Breast epithelium (tissue), 3 donors: ENCODE data around the gene TPST2.

Experiments used
- POLR2A ChIP-seq: fragments of 450-650 bp; IDR thresholded peaks from one replicate; pipeline ENCODE4 v1.6.1; 2016; ENCODE audit warnings: antibody characterized with exemption, mild to moderate bottlenecking, moderate library complexity
- POLR2AphosphoS5 ChIP-seq, 3 donors: sonication (generic); formaldehyde crosslinking; IDR thresholded peaks; one replicate each; pipeline ENCODE4 v1.6.1; 2017; ENCODE audit warnings: antibody characterized with exemption in 3 of 3
- TF ChIP-seq, protein P1 (sequence below), 3 donors: fragments of 450-650 bp; IDR thresholded peaks; one replicate each; pipeline ENCODE4 v1.5.1; 2016 to 2017; ENCODE audit warnings: antibody characterized with exemption in 3 of 3, mild to moderate bottlenecking in 3 of 3, moderate library complexity in 3 of 3

DNA sequence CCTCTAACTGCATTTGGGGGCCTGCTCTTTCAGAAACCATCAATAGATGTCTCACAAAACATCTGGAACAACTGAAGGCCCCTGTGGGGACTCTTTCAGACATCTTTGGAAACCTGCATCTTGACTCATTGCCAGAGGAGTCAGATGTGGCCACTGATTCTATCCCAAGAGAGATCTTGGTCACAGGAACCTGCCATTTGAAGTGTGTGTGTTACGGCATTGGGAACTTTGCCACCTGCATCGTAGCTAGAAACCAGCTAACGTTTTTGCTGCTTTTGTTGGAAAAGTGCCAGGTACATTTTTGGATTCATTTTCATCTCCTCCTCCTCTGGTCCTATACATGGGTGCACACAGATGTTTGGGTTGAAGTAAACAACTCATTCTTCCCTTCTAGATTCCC is 101.9 kb downstream of the TPST2 start:
- TF ChIP-seq POLR2A (no peak), POLR2AphosphoS5 (IDR thresholded peaks at IDR 0.05) (no peak)
- TF ChIP-seq, protein P1, sequence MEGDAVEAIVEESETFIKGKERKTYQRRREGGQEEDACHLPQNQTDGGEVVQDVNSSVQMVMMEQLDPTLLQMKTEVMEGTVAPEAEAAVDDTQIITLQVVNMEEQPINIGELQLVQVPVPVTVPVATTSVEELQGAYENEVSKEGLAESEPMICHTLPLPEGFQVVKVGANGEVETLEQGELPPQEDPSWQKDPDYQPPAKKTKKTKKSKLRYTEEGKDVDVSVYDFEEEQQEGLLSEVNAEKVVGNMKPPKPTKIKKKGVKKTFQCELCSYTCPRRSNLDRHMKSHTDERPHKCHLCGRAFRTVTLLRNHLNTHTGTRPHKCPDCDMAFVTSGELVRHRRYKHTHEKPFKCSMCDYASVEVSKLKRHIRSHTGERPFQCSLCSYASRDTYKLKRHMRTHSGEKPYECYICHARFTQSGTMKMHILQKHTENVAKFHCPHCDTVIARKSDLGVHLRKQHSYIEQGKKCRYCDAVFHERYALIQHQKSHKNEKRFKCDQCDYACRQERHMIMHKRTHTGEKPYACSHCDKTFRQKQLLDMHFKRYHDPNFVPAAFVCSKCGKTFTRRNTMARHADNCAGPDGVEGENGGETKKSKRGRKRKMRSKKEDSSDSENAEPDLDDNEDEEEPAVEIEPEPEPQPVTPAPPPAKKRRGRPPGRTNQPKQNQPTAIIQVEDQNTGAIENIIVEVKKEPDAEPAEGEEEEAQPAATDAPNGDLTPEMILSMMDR (IDR thresholded peaks at IDR 0.05) = no peak
